K562 (cell line): ENCODE results near the gene TFAP2A. TPM values are rescaled to one million over a fixed set of nuclear protein-coding genes. Genes with fewer than 3 reads are reported as not detected.

ENCODE experiments used
- ATAC-seq: fragments of 200-7000 bp; cut with Tn5 transposase; 3 replicates; pipeline ENCODE4 v1.9.1; 2020; ENCODE audit warnings: moderate library complexity
- Bru-seq: library from RNA; stranded (reverse); fragments of 400-500 nt; gene quantifications from one replicate; lab custom pipeline; 2021; lab: Mats Ljungman, UMichigan
- BruChase-seq, 2 experiments: library from RNA; stranded (reverse); fragments of 400-500 nt; gene quantifications; one replicate each; lab custom pipeline; 2021; lab: Mats Ljungman, UMichigan
- BruUV-seq: library from RNA; stranded (reverse); fragments of 400-500 nt; replicated peaks from 2 replicates; lab custom pipeline; 2021; lab: Mats Ljungman, UMichigan
- CTCF ChIA-PET: fragments of 300-600 bp; formaldehyde crosslinking; extraction: SDS; loops from one replicate; lab custom pipeline; 2021; ENCODE audit warnings: low intra/inter-chr PET ratio; lab: Yijun Ruan, JAX
- POLR2A ChIA-PET: fragments of 300-600, 350-650 bp; sonication (Branson Sonifier 250); formaldehyde crosslinking; extraction: SDS; loops from one replicate; lab custom pipeline; 2021; ENCODE audit warnings: antibody characterized with exemption, inconsistent platforms; lab: Yijun Ruan, JAX
- DNase-seq, 4 experiments: peaks; one replicate each; pipeline versions ENCODE4 v3.0.0 to v3.0.0-alpha.2; 2011 to 2018; ENCODE audit warnings: low spot score in 3 of 4, mixed read lengths in 3 of 4; ENCODE audit errors: extremely low read depth in 1 of 4
- FAIRE-seq: peaks from 2 replicates; lab custom pipeline; 2011; peaks lifted over from hg19 to GRCh38; lab: Jason Lieb, UNC
- H2AFZ ChIP-seq: 2 replicates; pipeline ENCODE4 v1.6.0; 2011; ENCODE audit warnings: low read depth, low read length, control low read depth, inconsistent platforms
- H3K27ac ChIP-seq: fragments of 200-600 bp; 3 replicates; pipeline ENCODE4 v1.8.0; 2011; ENCODE audit warnings: low read depth, mild to moderate bottlenecking, control low read depth, inconsistent platforms, low read length, moderate library complexity, mixed read lengths; ENCODE audit errors: extremely low read depth
- H3K27me3 ChIP-seq, 2 experiments: fragments of 300-600 bp in 1 of 2; 2 replicates in 1 of 2; 3 replicates in 1 of 2; pipeline versions ENCODE4 v1.6.0 to v1.8.0; 2011; ENCODE audit warnings: inconsistent platforms in 2 of 2, low read length in 2 of 2, mild to moderate bottlenecking in 1 of 2, mixed read lengths in 1 of 2, moderate library complexity in 1 of 2; ENCODE audit not compliant: control insufficient read depth in 2 of 2, insufficient read depth in 2 of 2
- H3K36me3 ChIP-seq: fragments of 300-600 bp; 3 replicates; pipeline ENCODE4 v1.8.0; 2011; ENCODE audit warnings: mild to moderate bottlenecking, low read length, inconsistent platforms; ENCODE audit not compliant: control insufficient read depth, insufficient read depth
- H3K4me1 ChIP-seq, 2 experiments: fragments of 200-600 bp in 1 of 2; replicated peaks in 1 of 2; 2 replicates in 1 of 2; 3 replicates in 1 of 2; pipeline versions ENCODE4 v1.5.1 to v1.8.0; 2011; ENCODE audit warnings: inconsistent platforms in 2 of 2, low read length in 2 of 2, mild to moderate bottlenecking in 1 of 2, mixed read lengths in 1 of 2, moderate library complexity in 1 of 2; ENCODE audit not compliant: control insufficient read depth in 2 of 2, insufficient read depth in 2 of 2
- H3K4me2 ChIP-seq: 2 replicates; pipeline ENCODE4 v1.6.1; 2011; ENCODE audit warnings: low read length, control low read depth, inconsistent platforms, mixed read lengths; ENCODE audit not compliant: insufficient read depth
- H3K4me3 ChIP-seq: fragments of 200-600 bp; sonication (generic), shearing (Covaris generic); 2 replicates; pipeline ENCODE4 v1.5.1; 2016; ENCODE audit warnings: control low read depth, inconsistent platforms
- H3K79me2 ChIP-seq: fragments of 200-600 bp; 3 replicates; pipeline ENCODE4 v1.8.0; 2011; ENCODE audit warnings: low read length, inconsistent platforms; ENCODE audit not compliant: control insufficient read depth, insufficient read depth
- H3K9ac ChIP-seq, 2 experiments: 2 replicates each; pipeline versions ENCODE4 v1.6.0 to v1.6.1; 2011; ENCODE audit warnings: low read depth in 2 of 2, low read length in 2 of 2, control low read depth in 1 of 2, inconsistent platforms in 1 of 2, mild to moderate bottlenecking in 1 of 2, mixed read lengths in 1 of 2; ENCODE audit not compliant: insufficient read depth in 1 of 2
- H3K9me1 ChIP-seq: one replicate; pipeline ENCODE4 v1.6.0; 2011; ENCODE audit warnings: inconsistent platforms, mild to moderate bottlenecking, low read length, moderate library complexity; ENCODE audit not compliant: control insufficient read depth, insufficient read depth
- H3K9me3 ChIP-seq: replicated peaks from 2 replicates; pipeline ENCODE4 v1.5.1; 2011; ENCODE audit warnings: low read depth, low read length, inconsistent platforms; ENCODE audit not compliant: control insufficient read depth, insufficient read depth
- H4K20me1 ChIP-seq: replicated peaks from 2 replicates; pipeline ENCODE4 v1.6.1; 2011; ENCODE audit warnings: low read length, inconsistent platforms, mixed read lengths; ENCODE audit not compliant: control insufficient read depth, insufficient read depth
- ASH1L ChIP-seq: fragments of 450-650 bp; IDR thresholded peaks from 2 replicates; pipeline ENCODE4 v1.6.1; 2018; ENCODE audit warnings: borderline replicate concordance, mild to moderate bottlenecking, low read depth; ENCODE audit not compliant: partially characterized antibody
- RREB1 ChIP-seq: fragments of 250-450 bp; sonication (Bioruptor Pico); IDR thresholded peaks from 2 replicates; pipeline ENCODE4 v1.4.0; 2020
- SOX6 ChIP-seq: fragments of 450-650 bp; IDR thresholded peaks from 2 replicates; pipeline ENCODE4 v1.6.1; 2014; ENCODE audit warnings: mild to moderate bottlenecking
- WGBS: fragments of 100-300 bp; shearing (Covaris generic); methylation state at CpG from one replicate; pipeline ENCODE4 v1.1.6; 2016; ENCODE audit warnings: low coverage, mixed read lengths; ENCODE audit not compliant: insufficient coverage; ENCODE audit errors: missing lambda C conversion rate; 5-methylcytosine and 5-hydroxymethylcytosine counted together
- in situ Hi-C: fragments of 300-500 bp; cut with MboI; formaldehyde crosslinking; loops from 4 replicates; pipeline ENCODE4 v1.15.0; 2018; ENCODE audit warnings: inconsistent platforms, mixed read lengths
- intact Hi-C: fragments of 100-400 bp; cut with micrococcal nuclease; formaldehyde crosslinking; loops from 2 replicates; pipeline ENCODE4 v1.14.2; 2022
- long read RNA-seq, 3 experiments: library from polyadenylated mRNA in 2 of 3; library from RNA in 1 of 3; unstranded in 2 of 3; stranded (forward) in 1 of 3; transcript quantifications; one replicate each; pipeline ENCODE4 v2.0.0, GENCODE V29; 2019 to 2022
- polyA minus RNA-seq, 3 experiments: library from RNA; depleted of rRNA, polyadenylated mRNA; stranded (reverse); fragments of >200 nt; gene quantifications; 2 replicates each; pipeline ENCODE4 v1.2.3, GENCODE V29; 2011
- polyA plus RNA-seq, 8 experiments: library from polyadenylated mRNA; depleted of rRNA in 4 of 8; stranded (reverse) in 5 of 8; unstranded in 3 of 8; fragments of >200 nt; fragmentation: Nextera tagmentation in 2 of 8; fragmentation: Illumina TruSeq in 1 of 8; extraction: Ambion mirVana in 2 of 8; extraction: Trizol in 1 of 8; gene quantifications; 2 replicates each; pipeline versions ENCODE4 v1.2.1 to v1.2.3, GENCODE V29; 2011 to 2014; ENCODE audit warnings: inconsistent platforms in 1 of 8, missing spikeins in 1 of 8
- total RNA-seq, 7 experiments: library from RNA; depleted of rRNA in 6 of 7; stranded (reverse); fragments of >200 nt in 6 of 7; fragmentation: Illumina TruSeq in 2 of 7; extraction: Trizol in 2 of 7; gene quantifications; 2 replicates each; pipeline versions ENCODE4 v1.2.1 to v1.2.3, GENCODE V29; 2011 to 2021; ENCODE audit warnings: low replicate concordance in 1 of 7
- TF ChIP-seq, protein P1 (sequence below): fragments of 450-650 bp; IDR thresholded peaks from 2 replicates; pipeline ENCODE4 v1.6.1; 2018; ENCODE audit not compliant: partially characterized antibody

Gene TFAP2A
- 0.51 and 0.55 TPM in 2 replicates for total RNA-seq (2011; cell fraction: chromatin; rRNA removed; ENCODE audit: low replicate concordance)
- total RNA-seq (2011; cell fraction: nucleolus; rRNA removed) = 0.33 TPM in 1 of 2 replicates, not detected in the other
- total RNA-seq (2011; cell fraction: nucleoplasm; rRNA removed) = 0.29 and 0.61 TPM in 2 replicates
- total RNA-seq (2014; rRNA removed) (0.33 TPM in 1 of 2 replicates, not detected in the other), total RNA-seq (2014; rRNA removed; fragmentation: Illumina TruSeq; extraction: Trizol) (0.18 TPM in 1 of 2 replicates, not detected in the other), total RNA-seq (2015; rRNA removed; fragmentation: Illumina TruSeq; extraction: Trizol) (0.11 and 0.22 TPM in 2 replicates), total RNA-seq (2021) (0.40 and 0.53 TPM in 2 replicates), polyA plus RNA-seq (2011; rRNA removed) (0.15 and 0.17 TPM in 2 replicates), polyA plus RNA-seq (2014; fragmentation: Illumina TruSeq; extraction: Trizol) (0.37 and 0.54 TPM in 2 replicates), polyA plus RNA-seq (2014; fragmentation: Nextera tagmentation; extraction: Ambion mirVana) (under 1 TPM; 0.14 to 0.20 TPM), polyA plus RNA-seq (2014; rRNA removed) (0.15 and 0.36 TPM in 2 replicates), polyA minus RNA-seq (2011; rRNA and poly(A)+ RNA removed) (0.12 and 0.28 TPM in 2 replicates), Bru-seq, nascent RNA (percentile 37 among the genes with signal in this experiment), BruChase-seq, experiment 1, labeled RNA remaining after a 2-hour chase (percentile 27 among the genes with signal in this experiment), BruChase-seq, experiment 2, labeled RNA remaining after a 6-hour chase (percentile 26 among the genes with signal in this experiment)
- polyA plus RNA-seq (2011; cell fraction: cytosol; rRNA removed) = 0.19 and 0.22 TPM in 2 replicates
- 0.24 and 0.46 TPM in 2 replicates for polyA plus RNA-seq (2011; cell fraction: nucleus; rRNA removed)
- 0.29 and 0.42 TPM in 2 replicates for polyA plus RNA-seq (2012)
- 1.0 and 3.5 TPM in 2 replicates for polyA minus RNA-seq (2011; cell fraction: cytosol; rRNA and poly(A)+ RNA removed)
- 0.40 and 0.56 TPM in 2 replicates for polyA minus RNA-seq (2011; cell fraction: nucleus; rRNA and poly(A)+ RNA removed)
- long read RNA-seq, experiment 1, partial matches to known transcripts = 0 of 1 reads
- long read RNA-seq, experiment 1, other reads (novel, unspliced or antisense) = 1 of 1 reads
- long read RNA-seq, experiment 2, partial matches to known transcripts = 0 of 1 reads
- long read RNA-seq, experiment 2, other reads (novel, unspliced or antisense) = 1 of 1 reads
- long read RNA-seq, experiment 3 = 0 reads

- WGBS = 21% methylated on average over 52 of the region's 58 CpGs
- peak within 1 kb of the TSS; percentile 54 for H3K4me2 ChIP-seq
- ATAC-seq (peak; percentile 36), DNase-seq (peak in 1 of 4 experiments; percentile 48), FAIRE-seq (peak; percentile 46)
- BruUV-seq = no TSS peak
- ChIA-PET CTCF (interaction anchor here (0.6 kb wide), 2 partner anchors 104 to 1432 kb away, joined by 3 to 4 read pairs; no protein-coding TSS in a partner anchor), POLR2A (interaction anchor here (0.7 to 2.3 kb wide), 7 partner anchors 9 to 315 kb away, joined by 3 to 10 read pairs (median 4); no protein-coding TSS in a partner anchor)
- intact Hi-C loops = no loop called here
- peak within 1 kb of the TSS in 1 of 2 experiments; percentile 74; a peak in 2 of 4 replicates for H3K9ac ChIP-seq
- H3K9me3 ChIP-seq = 0 out of 2 replicates have a peak, but pooled peaks cover 2% of the 10 kb centered on the region
- peak within 1 kb of the TSS; percentile 30 for H2AFZ ChIP-seq
- H3K79me2 ChIP-seq = no peaks in the 10 kb centered on the region
- no peaks in the 10 kb centered on the region for H3K36me3 ChIP-seq
- H3K4me1 ChIP-seq = peaks cover 0 to 63% of the 10 kb centered on the region in 2 experiments; a peak in 3 of 5 replicates
- H3K27ac ChIP-seq = no peak within 1 kb of the TSS
- 0 out of 2 replicates have a peak within 1 kb of the TSS, but pooled peaks have one; percentile 3 for H3K4me3 ChIP-seq
- no peaks in the 10 kb centered on the region for H4K20me1 ChIP-seq
- H3K27me3 ChIP-seq = peaks cover 20 to 58% of the 10 kb centered on the region in 2 experiments
- in situ Hi-C loops = no loop called here
- no peaks in the 10 kb centered on the region for H3K9me1 ChIP-seq
- TF ChIP-seq RREB1 (CRISPR knock-in tag) = no peak
- TF ChIP-seq, protein P1, sequence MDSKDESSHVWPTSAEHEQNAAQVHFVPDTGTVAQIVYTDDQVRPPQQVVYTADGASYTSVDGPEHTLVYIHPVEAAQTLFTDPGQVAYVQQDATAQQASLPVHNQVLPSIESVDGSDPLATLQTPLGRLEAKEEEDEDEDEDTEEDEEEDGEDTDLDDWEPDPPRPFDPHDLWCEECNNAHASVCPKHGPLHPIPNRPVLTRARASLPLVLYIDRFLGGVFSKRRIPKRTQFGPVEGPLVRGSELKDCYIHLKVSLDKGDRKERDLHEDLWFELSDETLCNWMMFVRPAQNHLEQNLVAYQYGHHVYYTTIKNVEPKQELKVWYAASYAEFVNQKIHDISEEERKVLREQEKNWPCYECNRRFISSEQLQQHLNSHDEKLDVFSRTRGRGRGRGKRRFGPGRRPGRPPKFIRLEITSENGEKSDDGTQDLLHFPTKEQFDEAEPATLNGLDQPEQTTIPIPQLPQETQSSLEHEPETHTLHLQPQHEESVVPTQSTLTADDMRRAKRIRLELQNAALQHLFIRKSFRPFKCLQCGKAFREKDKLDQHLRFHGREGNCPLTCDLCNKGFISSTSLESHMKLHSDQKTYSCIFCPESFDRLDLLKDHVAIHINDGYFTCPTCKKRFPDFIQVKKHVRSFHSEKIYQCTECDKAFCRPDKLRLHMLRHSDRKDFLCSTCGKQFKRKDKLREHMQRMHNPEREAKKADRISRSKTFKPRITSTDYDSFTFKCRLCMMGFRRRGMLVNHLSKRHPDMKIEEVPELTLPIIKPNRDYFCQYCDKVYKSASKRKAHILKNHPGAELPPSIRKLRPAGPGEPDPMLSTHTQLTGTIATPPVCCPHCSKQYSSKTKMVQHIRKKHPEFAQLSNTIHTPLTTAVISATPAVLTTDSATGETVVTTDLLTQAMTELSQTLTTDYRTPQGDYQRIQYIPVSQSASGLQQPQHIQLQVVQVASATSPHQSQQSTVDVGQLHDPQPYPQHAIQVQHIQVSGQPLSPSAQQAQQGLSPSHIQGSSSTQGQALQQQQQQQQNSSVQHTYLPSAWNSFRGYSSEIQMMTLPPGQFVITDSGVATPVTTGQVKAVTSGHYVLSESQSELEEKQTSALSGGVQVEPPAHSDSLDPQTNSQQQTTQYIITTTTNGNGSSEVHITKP = peak; percentile 91
- 0 out of 2 replicates have a peak, but pooled peaks have one; percentile 30 for TF ChIP-seq SOX6
- TF ChIP-seq ASH1L = no peak
Observed at GRCh38 chr6:10414756-10415616, at the start of gene TFAP2A. Gene TFAP2A, minus strand, starts transcription at chr6:10415074. Its CDS starts 83 bp downstream, at chr6:10414991.
